Activated CD8-positive, alpha-beta memory T cell treated with anti-CD3 and anti-CD28 coated beads for 48 hours (primary cell): ENCODE measurements around the gene CHAMP1.

Experiments used
- DNase-seq, 3 experiments: peaks; one replicate each; pipeline ENCODE4 v3.0.0-alpha.2; 2020; ENCODE audit warnings: low read depth in 2 of 3, low spot score in 2 of 3

The CHAMP1 gene, protein sequence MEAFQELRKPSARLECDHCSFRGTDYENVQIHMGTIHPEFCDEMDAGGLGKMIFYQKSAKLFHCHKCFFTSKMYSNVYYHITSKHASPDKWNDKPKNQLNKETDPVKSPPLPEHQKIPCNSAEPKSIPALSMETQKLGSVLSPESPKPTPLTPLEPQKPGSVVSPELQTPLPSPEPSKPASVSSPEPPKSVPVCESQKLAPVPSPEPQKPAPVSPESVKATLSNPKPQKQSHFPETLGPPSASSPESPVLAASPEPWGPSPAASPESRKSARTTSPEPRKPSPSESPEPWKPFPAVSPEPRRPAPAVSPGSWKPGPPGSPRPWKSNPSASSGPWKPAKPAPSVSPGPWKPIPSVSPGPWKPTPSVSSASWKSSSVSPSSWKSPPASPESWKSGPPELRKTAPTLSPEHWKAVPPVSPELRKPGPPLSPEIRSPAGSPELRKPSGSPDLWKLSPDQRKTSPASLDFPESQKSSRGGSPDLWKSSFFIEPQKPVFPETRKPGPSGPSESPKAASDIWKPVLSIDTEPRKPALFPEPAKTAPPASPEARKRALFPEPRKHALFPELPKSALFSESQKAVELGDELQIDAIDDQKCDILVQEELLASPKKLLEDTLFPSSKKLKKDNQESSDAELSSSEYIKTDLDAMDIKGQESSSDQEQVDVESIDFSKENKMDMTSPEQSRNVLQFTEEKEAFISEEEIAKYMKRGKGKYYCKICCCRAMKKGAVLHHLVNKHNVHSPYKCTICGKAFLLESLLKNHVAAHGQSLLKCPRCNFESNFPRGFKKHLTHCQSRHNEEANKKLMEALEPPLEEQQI

DNA sequence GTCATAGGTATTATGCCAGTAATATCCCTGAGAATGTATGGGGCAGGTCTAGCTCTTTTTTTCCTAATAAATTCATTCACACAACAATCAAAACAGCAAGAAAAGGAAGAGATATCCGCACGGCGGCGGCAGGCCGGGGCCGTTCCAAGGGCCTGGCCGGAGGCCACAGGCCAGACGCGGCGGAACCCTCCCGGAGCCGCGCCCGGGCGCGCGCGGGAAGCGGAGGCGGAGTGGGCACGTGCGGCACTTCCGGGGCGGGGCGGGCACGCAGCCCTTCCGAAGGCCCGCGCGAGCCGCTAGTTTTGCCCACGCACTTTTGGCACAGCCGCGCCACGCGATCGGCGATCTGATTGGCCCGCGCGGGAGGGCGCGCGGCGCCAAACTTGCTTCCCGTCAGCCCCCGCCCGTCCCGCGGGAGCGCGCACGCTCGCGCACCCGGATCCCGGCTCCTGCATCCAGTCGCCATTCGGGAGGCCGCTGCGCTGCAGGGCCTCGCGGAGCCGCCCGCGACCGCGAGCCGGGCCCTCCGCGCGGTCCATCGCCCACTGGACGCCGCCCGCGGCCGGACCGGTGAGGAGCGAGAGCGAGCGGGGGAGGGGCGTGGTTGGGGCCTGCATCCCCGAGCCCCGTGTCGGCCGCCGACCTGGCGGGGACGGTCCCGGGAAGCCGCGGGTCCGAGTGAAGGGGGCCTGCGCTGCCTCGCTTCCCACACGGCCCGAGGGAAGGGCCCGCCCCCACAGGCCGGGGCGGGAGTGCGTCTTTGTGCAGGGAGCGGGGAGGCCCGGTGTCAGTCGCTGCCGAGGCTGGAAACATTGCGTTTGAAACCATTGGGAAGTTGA is at the start of gene CHAMP1:
Gene CHAMP1, plus strand, starts transcription at position 430 of the 839 bp plus-strand sequence. CDS start 9,340 bp downstream, outside the sequence.
- DNase-seq: peak; percentile 74 to 94 (median 87)

DNA sequence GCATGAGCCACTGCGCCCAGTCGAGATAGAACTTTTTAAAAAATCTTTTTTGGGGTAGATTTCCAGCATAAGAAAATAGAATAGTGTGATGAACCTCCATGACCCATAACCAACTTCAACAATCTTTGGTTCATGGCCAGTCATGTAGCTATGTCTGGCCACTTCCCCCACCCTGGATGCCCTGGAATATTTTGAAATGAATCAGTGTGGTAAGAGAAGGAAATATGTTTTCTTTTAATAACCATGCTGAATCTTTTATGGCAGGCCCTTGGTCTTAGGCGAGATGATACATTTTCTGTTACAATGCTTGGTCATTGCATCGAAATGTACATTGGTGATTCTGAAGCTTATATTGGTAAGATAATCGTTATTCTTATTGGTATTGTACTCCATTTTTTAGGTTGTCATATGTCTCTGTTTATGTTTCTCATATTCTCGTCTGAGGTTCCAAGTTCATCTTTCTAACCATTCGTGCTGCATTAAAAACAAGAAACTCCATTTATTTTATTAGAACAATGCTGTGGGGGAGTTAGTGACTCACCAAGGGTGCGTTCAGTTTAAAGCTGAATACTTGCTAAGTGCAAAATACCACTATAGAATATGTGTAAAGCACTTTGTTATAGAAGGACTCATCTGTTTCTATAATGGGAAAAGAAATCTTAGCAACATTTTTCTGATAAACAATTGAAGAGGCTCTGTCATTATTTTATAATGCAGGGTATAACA is 49.3 kb upstream of the CHAMP1 start:
- no peak for DNase-seq

DNA sequence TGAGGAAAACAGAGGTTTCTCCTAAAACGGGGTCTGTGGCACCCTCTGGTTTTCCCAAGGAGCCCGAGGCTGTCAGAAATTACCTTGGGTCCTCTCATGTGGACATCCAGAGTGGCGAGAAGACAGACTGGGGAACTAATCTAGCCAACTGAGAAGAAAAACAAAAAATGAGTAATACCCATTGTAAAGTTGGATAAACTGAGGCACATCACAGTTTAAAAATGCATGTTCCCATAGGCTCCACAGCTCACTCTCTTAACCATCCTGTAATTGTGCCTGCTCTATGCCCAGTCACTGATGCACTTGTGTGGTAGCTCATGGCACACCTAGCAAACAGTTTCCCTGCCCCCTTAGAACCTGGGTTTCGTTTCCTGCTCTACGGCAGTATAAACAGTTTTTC is 48.1 kb upstream of the CHAMP1 start:
- no peak for DNase-seq

DNA sequence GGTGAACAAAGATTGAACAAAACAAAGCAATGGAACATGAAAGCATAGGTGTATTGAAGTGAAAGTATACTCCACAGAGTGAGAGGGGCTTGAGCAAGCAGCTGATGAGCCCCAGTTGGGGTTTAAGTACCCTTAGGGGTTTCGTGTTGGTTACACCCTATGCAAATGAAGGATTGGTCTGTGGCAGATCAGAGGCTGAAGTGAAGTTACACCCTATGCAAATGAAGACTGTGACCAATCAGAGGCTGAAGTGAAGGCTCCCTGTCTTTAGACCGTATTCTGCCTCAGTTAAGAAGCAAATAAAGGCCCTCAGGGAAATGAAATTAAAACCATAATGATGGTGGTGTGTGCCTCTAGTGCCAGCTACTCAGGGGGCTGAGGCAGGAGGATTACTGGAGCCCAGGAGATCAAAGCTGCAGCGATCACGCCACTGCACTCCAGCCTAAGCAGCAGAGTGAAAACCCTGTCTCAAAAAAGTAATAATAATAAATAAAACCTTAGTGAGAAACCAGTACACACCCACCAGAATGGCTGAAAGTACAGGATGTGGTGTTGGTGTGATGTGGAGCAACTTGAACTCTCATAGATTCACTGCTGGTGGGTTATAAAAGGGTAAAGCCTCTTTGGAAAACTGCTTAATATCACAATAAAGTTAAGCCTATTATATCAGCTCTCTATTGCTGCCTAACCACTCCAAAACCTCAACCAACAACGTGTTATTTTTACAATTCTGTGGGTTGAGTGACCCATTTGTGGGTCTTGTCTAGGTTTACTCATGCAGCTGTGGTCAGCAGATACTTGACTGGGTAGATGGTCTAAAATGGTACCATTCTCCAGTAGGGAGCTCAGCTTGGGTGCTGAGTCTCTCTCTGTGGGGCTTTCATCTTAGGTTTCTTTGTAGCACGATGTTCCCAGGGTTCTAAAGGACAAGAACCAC is 45.7 kb upstream of the CHAMP1 start:
- DNase-seq: no peak

DNA sequence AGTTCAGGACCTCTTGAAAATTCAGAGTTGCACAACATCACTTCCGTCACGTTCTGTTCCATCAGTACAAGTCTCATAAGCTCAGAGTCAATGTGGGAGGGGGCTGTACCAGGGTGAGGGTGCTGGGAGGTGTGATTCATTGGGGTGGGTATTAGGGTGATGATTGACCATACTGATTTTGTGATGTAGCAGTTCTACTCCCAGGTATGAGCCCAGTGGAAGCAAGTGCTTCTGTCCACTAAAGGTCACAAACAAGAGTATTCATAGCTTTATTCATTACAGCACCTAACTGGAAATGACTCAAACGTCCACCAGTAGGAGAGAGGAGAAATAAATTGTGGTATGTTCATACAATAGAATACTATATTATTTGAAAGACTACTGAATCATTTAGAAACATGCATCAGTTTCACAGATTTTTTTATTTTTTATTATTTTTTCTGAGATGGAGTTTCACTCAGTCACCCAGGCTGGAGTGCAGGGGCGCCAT is 45.0 kb upstream of the CHAMP1 start:
- no peak for DNase-seq

DNA sequence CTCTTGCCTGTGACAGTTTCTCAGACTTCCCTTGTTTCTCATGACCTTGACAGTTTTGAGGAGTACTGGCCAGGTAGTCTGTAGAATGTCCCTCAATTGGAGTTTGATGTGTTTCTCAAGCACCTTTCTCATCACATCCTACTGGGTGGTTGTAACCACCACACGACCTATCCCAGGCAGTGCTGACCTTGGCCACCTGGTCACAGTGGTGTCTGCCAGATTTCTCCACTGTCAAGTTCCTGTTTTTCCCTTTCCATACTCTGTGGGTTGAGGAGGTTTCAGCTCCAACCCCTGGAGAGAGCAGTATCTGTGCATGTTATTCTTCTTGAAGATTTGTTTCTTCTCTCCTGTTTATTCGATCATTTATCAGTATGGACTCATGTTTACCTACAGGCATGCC is 41.3 kb upstream of the CHAMP1 start:
- no peak for DNase-seq

DNA sequence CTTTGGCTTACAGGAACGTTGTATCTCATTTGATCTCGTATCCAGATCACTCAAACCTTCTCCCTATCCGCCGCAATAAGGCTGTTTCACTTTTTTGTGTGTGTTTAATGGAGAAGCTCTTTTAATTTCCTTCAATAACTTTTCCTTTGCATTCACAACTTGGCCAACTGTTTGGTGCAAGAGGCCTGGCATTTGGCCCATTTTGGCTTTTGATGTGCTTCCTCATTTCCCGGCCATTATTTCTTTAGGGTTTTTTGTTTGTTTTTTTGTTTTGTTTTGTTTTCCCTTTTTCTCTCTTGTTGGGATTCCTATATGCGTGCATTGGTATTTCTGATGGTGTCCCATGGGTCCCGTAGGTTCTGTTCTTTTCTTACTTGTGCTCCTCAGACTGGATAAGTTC is 39.0 kb upstream of the CHAMP1 start:
- no peak for DNase-seq

DNA sequence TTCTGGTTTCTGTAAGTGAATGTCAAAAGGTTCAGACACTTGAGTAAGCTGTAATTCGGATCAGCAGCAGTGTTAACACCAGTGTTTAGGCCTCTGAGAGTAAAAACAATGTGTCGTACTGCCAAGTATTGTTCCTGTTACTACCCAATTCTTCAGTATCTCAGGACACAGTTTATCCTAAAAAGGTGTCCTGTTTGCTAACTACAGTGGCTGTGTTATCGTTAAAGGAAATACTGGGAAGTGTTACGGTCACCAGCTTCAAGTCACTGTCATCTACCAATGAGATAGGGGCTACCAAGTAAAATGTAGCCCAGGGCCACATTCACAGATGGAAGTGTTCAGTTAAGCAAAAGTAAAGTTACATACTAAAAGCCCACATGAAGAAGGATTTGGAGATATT is 35.2 kb upstream of the CHAMP1 start:
- DNase-seq: no peak

DNA sequence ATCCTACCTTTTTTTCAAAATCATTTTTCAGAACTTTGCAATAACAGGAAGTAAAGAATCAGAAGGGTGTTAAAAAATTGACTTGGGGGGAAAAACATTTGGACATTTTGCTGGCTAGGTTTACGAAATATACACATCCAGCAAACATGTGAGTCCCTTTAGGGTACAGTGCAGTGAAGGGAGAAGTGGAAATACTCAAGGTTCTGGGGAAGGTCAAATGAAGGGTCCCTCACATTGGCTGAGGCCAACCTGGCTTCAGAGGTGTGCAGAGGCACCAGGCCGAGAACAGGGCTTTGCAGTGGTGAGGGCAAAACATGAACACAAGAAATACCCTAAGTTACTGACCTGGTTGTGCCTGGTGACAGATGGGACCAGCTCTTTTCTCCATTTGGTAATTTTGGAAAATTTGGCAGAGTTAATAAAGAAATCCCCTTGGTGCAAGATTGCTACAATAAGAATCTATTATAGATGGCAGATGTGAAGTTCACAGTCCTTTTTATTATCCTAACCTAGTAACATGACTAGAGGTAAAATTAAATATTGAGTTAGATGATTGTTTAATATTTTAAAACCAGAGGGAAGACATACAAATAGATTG is 34.4 kb upstream of the CHAMP1 start:
- no peak for DNase-seq

DNA sequence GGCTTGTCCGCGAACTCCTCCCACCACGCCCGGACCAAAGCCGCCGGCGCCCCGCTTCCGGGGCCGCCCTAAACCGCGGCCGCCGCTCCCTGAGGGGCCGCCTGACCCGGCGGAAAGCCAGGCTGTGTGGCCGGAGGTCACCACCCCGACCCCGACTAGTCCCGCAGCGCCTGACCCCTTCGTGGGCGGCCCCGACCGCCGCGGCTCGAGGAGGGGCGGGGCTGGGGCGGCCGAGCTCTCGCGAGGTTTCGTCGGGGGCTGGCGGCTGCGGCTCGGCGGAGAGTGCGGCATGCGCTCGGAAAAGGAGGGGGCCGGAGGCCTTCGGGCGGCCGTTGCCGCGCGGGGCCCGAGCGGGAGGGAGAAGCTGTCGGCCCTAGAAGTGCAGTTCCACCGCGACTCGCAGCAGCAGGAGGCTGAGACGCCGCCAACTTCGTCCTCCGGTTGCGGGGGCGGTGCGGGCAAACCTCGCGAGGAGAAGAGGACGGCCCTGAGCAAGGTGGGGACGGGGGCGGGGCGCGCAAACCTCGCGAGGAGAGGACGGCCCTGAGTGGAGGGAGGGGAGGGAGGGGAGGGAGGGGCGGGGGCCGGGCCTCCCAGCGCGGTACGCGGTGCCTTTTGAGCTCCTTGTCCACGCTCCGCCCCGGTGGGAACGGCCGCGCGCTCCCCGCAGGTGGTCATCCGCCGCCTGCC is 32.8 kb upstream of the CHAMP1 start, which contains the start of gene UPF3A:
Gene UPF3A, plus strand, starts transcription at position 251 of the 690 bp plus-strand sequence. Its CDS starts 39 bp downstream, at position 290.
- peak; percentile 73 to 83 (median 78) for DNase-seq

DNA sequence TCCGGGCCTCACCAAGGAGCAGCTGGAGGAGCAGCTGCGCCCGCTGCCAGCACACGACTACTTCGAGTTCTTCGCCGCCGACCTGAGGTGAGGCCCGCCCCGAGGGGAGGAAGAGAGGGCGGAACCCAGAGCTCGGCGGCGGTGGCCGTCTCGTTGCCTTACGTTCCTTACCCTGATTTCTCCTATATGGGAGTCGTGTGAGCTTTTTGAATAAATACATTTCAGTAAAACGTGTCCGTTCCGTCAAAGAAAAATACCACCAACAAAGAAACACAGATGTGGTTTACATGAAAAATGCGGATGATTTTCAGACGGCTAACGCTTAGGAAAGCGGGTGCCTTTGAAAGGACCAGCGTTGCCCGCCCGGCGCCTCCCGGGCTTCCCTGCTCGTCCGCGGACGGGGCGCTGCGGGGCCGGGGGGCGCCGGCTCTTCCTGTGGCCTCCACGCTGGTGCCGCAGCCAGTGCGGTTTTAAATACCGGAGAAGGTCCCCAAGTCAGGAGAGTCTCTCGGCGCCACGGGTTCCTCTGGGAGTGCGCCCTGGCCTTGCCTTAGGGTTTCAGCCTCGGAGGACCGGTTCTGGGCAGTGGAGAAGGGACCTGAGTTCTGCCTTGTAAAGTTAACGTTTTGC is 32.1 kb upstream of the CHAMP1 start:
- DNase-seq: peak in 1 of 3 experiments; percentile 67

DNA sequence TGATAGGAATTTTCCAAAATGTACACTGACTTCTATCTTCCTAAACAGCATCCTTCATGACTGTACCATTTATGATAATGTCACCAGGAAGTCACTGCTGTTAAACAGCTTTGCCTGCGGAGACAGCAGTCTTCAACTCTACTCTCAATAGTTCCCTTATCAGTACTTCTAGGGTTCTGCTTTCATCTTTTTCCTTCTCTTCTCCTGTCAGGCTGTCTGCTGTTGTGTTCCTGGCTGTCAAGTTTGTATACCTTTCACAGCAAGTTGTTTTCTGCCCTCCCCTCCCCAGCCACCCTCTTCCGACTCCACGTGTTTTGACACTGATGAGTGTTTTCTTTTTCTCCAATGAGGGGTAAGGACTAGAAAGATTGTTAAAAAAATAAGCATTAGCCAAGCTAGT is 30.7 kb upstream of the CHAMP1 start:
- DNase-seq: no peak

DNA sequence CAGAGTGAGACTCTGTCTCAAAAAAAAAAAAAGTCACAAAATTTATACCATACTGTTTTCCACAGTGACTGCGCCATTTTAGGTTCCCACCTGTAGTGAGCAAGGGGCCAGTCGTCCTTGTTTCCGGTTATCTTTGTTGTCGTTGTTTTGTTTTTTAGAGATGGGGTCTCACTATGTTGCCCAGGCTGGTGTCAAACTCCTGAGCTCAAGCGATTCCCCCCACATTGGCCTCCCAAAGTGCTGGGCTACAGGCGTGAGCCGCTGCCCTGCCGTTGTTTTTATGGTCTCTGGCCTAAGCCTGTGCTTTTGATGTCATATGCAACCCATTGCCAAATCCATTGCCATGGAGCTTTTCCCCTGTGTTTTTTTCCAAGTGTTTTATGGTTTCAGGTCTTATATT is 29.6 kb upstream of the CHAMP1 start:
- DNase-seq: no peak

DNA sequence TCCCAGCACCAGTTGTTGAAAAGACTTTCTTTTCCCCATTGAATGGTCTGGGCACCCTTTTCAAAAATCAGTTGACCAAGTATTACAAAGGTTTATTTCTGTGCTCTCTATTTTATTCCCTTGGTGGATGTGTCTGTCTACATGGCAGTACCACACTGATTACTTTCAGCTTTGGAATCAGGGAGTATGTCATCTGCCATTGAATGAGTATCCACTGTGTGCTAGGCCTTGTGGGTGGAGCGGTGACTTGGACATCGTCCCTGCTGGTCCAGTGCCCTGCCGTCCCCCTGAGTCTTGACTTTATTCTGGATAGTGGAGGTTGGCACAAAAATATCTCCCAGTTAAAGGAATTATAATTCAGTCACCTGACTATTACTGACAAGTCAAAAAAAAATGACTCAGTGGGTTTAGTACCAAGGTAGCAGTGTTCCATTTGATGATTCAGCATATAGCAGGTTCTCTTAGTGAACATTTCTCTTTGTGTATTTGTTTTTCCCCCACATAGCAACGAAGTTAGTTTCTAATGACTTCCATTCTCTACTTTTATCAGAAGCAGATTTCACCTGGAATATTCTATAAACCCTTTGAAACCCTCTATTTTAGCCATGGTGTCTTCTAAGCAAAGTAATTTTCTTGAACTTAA is 29.0 kb upstream of the CHAMP1 start:
- no peak for DNase-seq

DNA sequence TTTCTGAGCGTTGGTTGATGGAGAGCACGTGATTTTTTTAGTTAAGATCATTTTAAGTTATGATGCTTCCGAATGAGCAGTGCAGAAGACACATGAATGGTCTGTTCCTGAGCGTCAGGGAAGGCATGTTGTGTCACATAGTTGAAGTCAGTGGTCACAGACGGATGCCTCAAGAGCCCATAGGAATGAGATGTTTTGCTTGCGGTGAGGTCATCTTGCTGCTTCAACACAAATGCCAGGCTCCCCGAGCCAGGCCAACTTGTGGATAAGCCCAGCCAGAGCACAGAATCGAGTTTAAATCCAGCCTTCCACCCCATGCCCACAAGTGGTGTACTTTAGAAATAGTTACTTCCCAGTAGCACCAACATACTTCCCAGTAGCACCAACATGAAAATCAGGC is 27.5 kb upstream of the CHAMP1 start:
- no peak for DNase-seq

DNA sequence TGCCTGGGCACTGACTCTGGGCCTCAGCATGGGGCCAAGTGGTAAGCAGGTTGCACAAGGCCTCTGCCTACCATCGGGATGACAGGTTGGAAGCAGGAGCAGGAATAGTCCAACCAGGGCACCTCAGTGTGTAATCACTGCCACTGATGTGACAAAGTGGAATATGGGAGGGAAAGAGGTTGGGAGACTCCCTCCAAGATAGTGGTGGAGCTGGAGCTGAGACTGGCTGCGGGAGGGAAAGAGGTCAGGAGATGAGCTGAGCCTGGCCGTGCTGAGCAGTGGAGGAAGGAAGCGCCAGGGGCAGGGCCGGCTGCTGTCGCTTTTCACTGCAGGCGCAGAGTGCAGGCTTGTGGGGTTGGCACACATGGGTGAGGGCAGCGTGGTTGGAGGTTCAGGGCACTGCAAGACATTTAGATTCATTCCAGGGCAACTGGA is 26.1 kb upstream of the CHAMP1 start:
- DNase-seq: no peak

DNA sequence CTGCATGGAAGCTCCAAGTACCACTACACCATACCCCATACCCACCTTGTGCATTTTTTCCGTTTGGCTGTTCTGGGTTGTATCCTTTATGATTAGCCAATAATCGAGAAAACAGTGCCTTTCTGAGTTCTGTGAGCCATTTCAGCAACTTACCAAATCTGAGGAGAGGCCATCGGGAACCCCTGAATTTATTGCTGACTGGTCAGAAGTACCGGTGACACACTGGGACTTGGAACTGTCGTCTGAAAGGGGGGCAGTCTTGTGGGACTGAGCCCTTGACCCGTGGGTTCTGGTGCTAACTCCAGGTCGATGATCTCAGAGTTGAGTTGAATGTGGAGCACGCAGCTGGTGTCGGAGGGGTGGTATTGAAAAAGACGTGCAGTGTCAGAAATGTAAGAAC is 17.9 kb upstream of the CHAMP1 start:
- no peak for DNase-seq
